Right hindlimb (tissue), 1 donor: Measurements from ENCODE around the gene TAS2R20.
"Not testable (repeated sequence)": the region's sequence is repeated elsewhere in the genome, so short reads cannot be mapped to it uniquely, and the experiment has no call there.

Source experiments
- DNase-seq: peaks from one replicate; pipeline ENCODE4 v3.0.0-alpha.2; 2018

TAS2R20 gene, protein sequence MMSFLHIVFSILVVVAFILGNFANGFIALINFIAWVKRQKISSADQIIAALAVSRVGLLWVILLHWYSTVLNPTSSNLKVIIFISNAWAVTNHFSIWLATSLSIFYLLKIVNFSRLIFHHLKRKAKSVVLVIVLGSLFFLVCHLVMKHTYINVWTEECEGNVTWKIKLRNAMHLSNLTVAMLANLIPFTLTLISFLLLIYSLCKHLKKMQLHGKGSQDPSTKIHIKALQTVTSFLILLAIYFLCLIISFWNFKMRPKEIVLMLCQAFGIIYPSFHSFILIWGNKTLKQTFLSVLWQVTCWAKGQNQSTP

DNA sequence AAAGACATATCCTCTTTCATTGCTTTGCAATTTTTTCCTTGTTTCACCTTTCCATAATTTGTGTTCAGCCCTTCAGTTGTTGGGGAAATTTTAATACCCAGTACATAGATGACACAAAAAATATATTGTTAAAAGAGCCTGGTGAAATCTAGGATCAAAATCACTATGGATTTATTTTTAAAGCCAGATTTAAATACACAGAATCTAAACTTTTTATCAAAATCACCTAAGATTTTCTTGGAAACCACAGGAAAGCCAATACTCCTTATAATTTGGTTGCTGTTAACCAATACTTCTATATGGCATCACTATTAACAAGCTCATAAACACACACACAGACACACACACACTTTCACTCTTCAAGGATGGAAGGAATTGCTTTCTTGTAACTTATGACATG, at the start of gene TAS2R20:
TSS of gene TAS2R20 (minus strand) at position 101 of the 400 bp plus-strand sequence. CDS start 429 bp downstream, outside the sequence.
- DNase-seq, result no peak

GRCh38 chr12:11041366-11041765, 43.3 kb upstream of the TAS2R20 start:
- DNase-seq, result not testable (repeated sequence)

- no peak for DNase-seq
Measured at GRCh38 chr12:11040162-11040561, 42.1 kb upstream of the TAS2R20 start.

DNA sequence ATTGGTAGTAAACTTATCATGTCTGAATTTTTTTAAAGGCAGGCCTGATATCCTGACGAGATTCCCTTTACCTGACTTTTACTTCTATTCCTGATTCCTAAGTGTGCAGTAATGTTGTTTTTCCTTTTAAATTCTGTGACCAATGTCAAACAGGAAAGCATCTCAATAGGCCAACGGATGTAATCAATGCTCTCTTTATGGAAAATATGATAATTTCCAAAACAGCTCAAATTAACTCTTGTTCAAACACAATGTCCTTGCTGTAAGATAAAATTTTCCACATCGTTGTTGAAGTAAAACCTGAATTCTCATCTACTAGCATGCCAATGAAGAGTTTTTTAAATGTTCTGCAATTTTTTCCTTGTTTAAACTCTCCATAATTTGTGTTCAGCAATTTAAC, 41.1 kb upstream of the TAS2R20 start:
- no peak for DNase-seq

DNA sequence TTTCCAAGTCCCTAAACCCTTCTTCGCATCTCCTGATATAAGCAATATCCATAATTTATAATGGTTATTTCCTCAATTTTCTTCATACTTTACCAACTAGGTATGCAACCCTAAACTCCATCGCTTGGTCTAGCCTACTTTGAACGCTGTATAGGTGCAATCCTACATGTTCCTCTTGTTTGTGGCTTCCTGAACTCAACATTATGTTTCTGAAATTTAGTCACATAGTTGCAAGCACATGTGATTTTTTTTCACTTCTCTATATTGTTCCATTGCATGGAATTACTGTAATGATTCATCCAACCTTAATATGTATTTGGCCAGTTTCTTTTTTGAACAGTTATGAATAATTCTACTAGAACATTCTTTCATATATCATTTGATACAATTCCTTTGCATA, 35.9 kb upstream of the TAS2R20 start:
- not testable (repeated sequence) for DNase-seq

- no peak for DNase-seq
Measured at GRCh38 chr12:11031307-11031706, 33.2 kb upstream of the TAS2R20 start, which contains the start of gene TAS2R31. TAS2R31 (minus strand) TSS chr12:11031407; CDS start chr12:11031335, 72 bp downstream.

DNA sequence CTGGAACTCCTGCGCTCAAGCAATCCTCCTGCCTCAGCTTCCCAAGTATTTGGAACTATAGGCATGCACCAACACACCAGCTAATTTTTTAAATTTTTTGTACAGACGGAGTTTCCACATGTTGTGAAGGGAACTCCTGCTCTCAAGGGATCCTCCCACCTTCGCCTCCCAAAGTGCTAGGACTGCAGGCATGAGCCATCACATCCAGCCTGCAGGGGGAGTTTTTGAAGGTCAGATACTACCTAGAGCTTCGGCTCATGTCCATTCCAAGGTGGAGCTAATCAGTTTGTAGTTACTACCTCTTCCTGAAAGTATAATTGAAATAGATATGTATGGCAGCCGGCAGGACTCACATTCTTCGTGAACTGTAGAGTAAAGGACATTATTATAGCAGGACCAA, 28.0 kb upstream of the TAS2R20 start:
- DNase-seq, result no peak

GRCh38 chr12:11023387-11023786, 25.3 kb upstream of the TAS2R20 start:
- DNase-seq, result no peak

DNA sequence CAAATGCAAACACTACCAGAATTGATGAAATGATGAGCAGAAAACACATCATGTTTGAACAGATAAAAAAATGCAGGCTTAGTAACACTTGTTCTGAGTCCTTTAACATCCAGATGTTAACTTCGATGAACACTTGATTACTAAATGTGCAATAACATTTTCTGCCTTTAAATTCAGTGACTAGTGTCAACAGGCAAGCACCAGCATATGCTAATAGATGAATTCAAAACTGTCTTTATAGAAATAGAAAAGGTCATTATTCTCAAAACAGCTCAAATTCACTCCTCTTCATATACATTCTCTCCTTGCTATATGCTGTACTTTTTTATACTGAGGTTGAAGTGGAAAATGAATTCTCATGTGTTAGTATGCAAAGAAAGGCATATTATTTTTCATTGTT, 24.4 kb upstream of the TAS2R20 start, which contains the start of gene TAS2R19:
TSS of gene TAS2R19 (minus strand) at position 101 of the 400 bp plus-strand sequence. CDS start at position 52, 49 bp downstream.
- DNase-seq, result no peak

DNA sequence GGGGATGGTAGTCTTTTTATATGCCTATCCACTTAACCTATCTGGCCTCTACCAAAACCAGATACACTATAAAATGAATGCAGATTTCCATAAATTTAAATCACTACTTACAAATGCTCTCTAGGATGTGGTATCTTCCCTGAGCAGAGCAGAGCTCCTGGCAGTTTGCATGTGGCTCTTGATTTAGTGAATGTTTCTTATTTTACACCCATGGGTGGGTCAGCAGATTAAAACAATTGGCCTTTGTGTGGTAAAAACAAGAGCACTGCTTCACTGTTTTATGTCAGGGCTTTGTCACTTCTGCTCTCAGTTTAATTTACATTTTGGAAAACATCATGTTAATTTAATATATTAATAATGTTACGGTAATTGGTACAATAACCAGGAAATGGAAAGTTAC, 18.8 kb upstream of the TAS2R20 start:
- DNase-seq, result no peak

DNA sequence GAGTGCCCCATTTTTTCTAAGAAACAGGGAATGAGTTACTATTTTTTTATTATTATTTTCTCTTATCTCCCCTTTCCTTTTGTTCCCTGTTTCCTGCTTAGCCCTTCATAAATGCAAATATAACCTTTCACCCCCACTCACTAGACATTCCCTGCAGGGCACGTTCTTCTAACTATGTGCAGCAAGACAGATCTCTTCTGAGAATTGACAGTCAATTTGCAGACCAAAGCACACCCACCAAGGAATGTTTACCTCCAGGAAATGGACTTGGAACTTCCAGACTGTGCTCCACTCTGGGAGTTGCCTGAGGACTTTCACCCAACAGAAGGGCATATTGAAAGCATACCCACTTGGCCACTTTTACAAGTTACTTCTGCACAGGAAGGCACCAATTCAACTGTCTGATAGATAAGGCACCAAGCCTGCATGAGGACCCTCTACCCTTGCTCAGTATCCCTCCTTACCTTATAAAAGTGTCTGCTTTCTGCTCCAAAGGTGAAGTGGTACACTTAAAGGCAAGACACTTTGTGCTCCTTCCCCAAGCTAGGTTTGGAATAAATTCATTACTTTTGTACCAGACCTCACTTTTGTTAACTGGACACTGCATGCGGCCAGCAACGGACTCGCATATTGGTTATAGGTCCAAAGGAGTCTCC, 17.8 kb upstream of the TAS2R20 start:
- no peak for DNase-seq

- no peak for DNase-seq
Measured at GRCh38 chr12:11014234-11014633, 16.1 kb upstream of the TAS2R20 start.

DNA sequence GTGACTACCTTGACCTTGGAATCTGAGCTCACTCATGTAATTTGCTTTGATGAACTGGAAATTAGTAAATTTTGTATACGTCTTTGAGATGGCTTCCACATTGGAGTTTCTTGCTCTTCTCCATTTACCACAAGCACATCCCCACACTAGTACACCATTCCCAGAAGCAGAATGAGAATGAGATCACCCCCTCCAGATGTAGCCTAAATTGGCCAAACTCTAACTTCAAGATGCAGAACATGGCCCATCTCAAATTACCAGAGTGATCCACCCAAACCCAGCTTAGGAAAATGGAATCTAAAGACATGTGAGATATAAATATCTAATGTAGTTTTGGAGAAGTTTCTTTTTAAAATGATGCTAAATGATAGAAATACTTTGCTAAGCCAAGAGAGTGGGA, 9.5 kb upstream of the TAS2R20 start:
- DNase-seq, result no peak

GRCh38 chr12:10994307-10994706, 3.8 kb downstream of the TAS2R20 start:
- DNase-seq, result no peak

- DNase-seq, result no peak
Measured at GRCh38 chr12:10989107-10989506, 9.0 kb downstream of the TAS2R20 start.

GRCh38 chr12:10986812-10987211, 11.3 kb downstream of the TAS2R20 start, which contains the start of gene TAS2R50:
TAS2R50 (minus strand) TSS chr12:10986912; CDS start chr12:10986860, 52 bp downstream.
- no peak for DNase-seq

DNA sequence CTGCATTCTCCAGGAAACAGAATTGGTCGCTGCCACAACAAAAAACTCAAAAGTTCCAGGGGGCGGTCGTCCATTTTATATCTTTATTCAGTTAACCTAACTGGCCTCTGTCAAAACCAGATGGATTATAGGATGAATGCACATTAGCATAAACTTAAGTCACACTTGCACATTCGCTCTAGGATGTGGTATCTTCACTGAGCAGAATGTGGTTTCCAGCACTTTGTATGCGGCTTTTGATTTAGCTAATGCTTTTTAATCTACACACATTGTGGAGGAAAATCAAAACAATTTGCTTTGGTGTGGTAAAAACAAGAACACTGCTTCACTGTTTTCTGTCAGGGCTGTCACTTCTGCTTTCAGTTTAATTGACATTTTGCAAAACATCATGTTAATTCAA, 15.9 kb downstream of the TAS2R20 start:
- no peak for DNase-seq

- no peak for DNase-seq
Measured at GRCh38 chr12:10974965-10975364, 23.1 kb downstream of the TAS2R20 start.

DNA sequence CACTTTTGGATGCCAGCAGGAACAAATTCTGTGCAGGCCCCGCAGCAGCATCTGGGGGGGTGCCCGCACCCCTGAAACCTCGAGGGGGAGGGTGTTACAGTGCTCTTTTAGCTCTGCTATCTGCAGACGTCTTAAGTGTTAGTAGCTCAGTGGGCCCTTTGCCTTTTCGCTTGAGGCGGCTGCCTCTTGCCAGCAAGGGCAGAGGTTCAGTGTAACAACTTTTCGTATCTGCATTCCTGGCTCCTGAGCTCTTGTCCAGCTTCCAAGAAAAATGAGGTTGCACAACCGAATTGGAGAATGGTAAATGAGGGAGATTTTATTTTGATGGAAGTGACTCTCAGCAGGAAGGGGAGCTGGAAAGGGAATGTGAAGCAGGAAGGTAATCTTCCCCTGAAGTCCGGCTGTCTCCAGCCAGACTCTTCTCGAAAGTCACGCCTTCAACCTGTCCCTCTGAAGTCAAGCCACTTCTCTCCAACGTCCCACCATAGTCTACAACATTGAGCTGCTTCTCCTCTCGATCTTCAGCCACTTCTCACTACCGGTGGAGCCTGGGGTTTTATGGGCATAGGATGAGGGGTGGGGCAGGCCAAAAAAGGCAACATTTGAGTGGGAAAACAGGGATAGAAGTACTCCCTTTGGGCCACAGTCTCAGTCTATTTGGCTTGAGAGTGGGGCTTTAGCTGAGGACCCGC, 29.2 kb downstream of the TAS2R20 start:
- peak; percentile 14 for DNase-seq

GRCh38 chr12:10967409-10967808, 30.7 kb downstream of the TAS2R20 start:
- DNase-seq, result no peak

DNA sequence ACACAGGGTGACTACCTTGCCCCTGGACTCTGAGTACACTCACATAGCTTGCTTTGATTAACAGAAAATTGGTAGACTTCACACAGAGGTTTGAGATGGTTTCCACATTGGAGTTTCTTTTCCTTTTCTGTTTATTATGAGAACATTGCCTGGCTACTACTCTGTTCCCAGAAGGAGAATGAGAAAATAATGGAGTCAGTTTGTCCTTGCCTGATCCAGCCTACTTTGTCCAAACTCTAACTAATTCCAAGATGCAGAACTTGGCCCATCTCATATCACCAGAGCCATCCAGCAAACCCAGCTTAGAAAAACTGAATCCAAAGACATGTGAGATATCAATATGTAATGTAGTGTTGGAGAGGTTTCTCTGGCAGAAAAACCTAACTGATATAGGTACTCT, 31.8 kb downstream of the TAS2R20 start:
- DNase-seq, result no peak

GRCh38 chr12:10965476-10965875, 32.6 kb downstream of the TAS2R20 start:
- DNase-seq, result no peak

- DNase-seq, result no peak
Measured at GRCh38 chr12:10960211-10960610, 37.9 kb downstream of the TAS2R20 start.

- no peak for DNase-seq
Measured at GRCh38 chr12:10959804-10960203, 38.3 kb downstream of the TAS2R20 start.
